Measurements from ENCODE around the gene DDX43. TPM values are rescaled to one million over a fixed set of nuclear protein-coding genes. Genes with fewer than 3 reads are reported as not detected.
"Not testable (repeated sequence)": the region's sequence is repeated elsewhere in the genome, so short reads cannot be mapped to it uniquely, and the experiment has no call there.

Gene DDX43
- total RNA-seq, 4 donors from 2014 or later = 1.3 to 12.0 (median 2.5) TPM

DNA sequence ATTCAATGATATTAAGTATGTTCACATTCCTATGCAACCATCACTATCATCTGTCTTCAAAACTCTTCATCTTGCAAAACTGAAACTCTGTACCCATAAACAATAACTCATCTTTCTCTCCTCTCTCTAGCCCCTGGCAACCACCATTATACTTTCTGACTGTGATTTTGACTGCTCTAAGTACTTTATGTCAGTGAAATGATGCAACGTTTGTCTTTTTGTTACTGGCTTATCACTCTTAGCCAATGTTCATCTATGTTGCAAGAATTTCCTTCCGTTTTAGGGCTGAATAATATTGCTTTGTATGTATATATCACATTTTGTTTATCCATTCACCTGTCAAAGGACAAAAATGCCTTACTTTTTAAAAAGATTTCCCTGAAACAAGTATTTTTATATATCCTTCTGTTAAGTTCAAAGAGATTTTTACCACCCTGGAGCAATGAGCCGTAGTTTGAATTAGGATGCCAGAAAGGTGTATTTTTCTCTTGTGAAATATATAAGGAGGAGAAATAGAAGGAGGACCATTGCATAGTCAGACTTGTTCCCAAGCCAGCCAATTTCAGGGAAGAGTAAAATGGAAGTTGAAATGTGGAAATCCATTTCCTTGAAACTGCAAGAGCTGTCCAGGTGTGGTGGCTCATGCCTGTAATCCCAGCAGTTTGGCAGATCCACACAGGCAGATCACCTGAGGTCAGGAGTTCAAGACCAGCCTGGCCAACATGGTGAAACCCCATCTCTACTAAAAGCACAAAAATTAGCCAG, 61.4 kb downstream of the DDX43 start:
- H3K36me3 ChIP-seq = no peaks in the 10 kb centered on the region
- H3K27ac ChIP-seq = no peak overlapping the region
- DNase-seq (ENCODE audit: low spot score in 2 of 2) = no peak
- H3K9me3 ChIP-seq = no peaks in the 10 kb centered on the region
- H3K4me3 ChIP-seq = no peak overlapping the region
- H3K27me3 ChIP-seq = no peaks in the 10 kb centered on the region
- TF ChIP-seq EP300 (IDR thresholded peaks at IDR 0.05) = no peak
- no peak for TF ChIP-seq POLR2A (IDR thresholded peaks at IDR 0.05)
- TF ChIP-seq, protein P1, sequence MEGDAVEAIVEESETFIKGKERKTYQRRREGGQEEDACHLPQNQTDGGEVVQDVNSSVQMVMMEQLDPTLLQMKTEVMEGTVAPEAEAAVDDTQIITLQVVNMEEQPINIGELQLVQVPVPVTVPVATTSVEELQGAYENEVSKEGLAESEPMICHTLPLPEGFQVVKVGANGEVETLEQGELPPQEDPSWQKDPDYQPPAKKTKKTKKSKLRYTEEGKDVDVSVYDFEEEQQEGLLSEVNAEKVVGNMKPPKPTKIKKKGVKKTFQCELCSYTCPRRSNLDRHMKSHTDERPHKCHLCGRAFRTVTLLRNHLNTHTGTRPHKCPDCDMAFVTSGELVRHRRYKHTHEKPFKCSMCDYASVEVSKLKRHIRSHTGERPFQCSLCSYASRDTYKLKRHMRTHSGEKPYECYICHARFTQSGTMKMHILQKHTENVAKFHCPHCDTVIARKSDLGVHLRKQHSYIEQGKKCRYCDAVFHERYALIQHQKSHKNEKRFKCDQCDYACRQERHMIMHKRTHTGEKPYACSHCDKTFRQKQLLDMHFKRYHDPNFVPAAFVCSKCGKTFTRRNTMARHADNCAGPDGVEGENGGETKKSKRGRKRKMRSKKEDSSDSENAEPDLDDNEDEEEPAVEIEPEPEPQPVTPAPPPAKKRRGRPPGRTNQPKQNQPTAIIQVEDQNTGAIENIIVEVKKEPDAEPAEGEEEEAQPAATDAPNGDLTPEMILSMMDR (IDR thresholded peaks at IDR 0.05) = no peak
- H3K4me1 ChIP-seq = peaks cover 0 to 17% (median 5%) of the 10 kb centered on the region in 4 donors
- 58 to 62% methylated on average over 3 of the region's 3 CpGs for WGBS, 2 donors

DNA sequence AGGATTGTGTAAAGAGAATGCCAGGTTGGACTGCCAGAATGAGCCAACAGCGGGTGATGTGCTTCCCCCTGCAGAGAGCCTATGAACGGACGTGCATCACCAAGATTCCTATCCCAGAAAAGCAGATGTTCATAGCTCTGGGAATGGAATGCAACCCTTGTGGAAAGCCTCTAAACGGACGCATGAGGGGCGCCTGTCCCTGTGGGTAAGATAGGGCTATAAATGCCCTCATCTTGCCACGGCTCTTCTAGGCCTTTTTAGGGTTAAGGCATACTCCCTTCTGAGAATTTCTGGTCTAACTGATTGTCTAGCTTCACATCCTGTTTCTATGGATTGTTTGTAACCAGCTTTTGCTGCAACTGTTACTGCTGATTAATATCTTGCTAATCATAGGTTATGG, 64.8 kb downstream of the DDX43 start:
- H3K4me1 ChIP-seq = peaks cover 0 to 35% (median 11%) of the 10 kb centered on the region in 4 donors
- H3K4me3 ChIP-seq; H3K36me3 ChIP-seq; H3K9me3 ChIP-seq; DNase-seq (ENCODE audit: low spot score in 2 of 2); H3K27me3 ChIP-seq: not testable (repeated sequence)
- 41 to 47% methylated on average over 7 of the region's 7 CpGs for WGBS, 2 donors
- peak overlapping the region in 1 of 4 donors; percentile 13 for H3K27ac ChIP-seq

DNA sequence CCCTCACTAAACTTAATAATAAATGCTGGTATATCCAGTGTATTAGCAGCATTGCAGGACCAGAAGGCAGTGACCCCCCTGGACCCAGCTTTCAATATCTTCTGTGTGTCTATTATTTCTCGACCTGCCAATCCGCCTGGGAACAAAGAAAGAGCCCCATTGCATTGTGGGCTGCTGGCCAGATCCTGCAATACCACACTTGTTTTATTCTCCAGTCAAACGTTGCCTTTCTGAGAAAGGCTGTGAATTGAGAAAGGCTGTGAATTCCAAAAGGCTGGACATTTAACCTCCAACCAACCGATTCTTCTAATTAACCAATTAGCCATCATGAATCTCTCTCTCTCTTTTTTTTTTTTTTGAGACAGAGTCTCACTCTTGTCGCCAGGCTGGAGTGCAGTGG, 65.4 kb downstream of the DDX43 start:
- H3K9me3 ChIP-seq = no peaks in the 10 kb centered on the region
- H3K4me3 ChIP-seq = peak overlapping the region in 1 of 4 donors; percentile 9
- WGBS, 2 donors = 36 to 51% methylated on average over 5 of the region's 5 CpGs
- peaks cover 0 to 8% (median 0%) of the 10 kb centered on the region in 3 donors for H3K36me3 ChIP-seq
- DNase-seq (ENCODE audit: low spot score in 2 of 2) = no peak
- no peaks in the 10 kb centered on the region for H3K27me3 ChIP-seq
- H3K27ac ChIP-seq = peak overlapping the region in 2 of 4 donors; percentile 36 to 94
- TF ChIP-seq EP300 (IDR thresholded peaks at IDR 0.05) = no peak
- TF ChIP-seq, protein P1 (IDR thresholded peaks at IDR 0.05) = no peak
- TF ChIP-seq POLR2A (IDR thresholded peaks at IDR 0.05) = no peak
- peaks cover 0 to 35% (median 11%) of the 10 kb centered on the region in 4 donors for H3K4me1 ChIP-seq

DNA sequence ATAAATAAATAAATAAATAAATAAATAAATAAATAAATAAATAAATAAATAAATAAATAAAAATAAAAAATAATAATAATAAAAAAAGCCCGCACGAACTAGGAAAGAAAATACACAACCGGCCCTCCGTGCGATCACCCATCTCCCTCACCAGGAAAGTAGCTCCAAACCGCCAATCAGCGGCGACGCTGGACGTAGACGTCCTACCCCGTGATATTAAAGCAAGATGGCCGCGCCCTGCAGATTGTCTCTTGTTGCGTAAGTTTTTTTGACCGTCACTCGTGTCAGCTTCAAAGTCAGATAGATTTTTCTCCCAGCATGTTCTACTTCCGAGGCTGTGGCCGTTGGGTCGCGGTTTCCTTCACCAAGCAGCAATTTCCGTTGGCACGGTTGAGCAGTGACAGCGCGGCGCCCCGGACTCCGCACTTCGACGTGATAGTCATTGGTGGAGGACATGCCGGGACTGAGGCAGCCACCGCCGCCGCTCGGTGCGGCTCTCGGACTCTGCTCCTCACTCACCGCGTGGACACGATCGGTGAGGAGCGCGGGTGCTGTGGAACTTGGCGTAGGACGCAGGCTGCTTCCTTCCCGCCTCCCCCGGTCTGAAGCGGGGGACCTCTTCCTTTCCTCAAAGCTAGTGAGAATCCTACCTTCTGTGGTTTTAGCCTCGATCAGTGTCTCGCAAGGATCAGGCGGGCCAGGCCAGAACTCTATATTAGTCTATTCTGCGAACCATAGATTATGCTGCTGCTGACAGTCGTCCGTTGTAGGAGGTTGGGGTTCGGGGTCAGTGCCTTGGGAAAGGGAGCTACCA, 67.1 kb downstream of the DDX43 start, which contains the start of gene MTO1:
MTO1 (plus strand) TSS at position 201 of the 814 bp plus-strand sequence; CDS start at position 319, 118 bp downstream.
- peaks cover 0 to 22% (median 6%) of the 10 kb centered on the region in 3 donors for H3K36me3 ChIP-seq
- WGBS, 2 donors = 0% methylated on average over 53 to 55 of the region's 55 CpGs
- peaks cover 0 to 35% (median 11%) of the 10 kb centered on the region in 4 donors for H3K4me1 ChIP-seq
- H3K27me3 ChIP-seq = no peaks in the 10 kb centered on the region
- peak within 1 kb of the TSS; percentile 93 to 96 (median 94) for H3K27ac ChIP-seq
- DNase-seq (ENCODE audit: low spot score in 2 of 2) = peak; percentile 86 to 89
- no peaks in the 10 kb centered on the region for H3K9me3 ChIP-seq
- TF ChIP-seq POLR2A (IDR thresholded peaks at IDR 0.05) (peak; percentile 46 to 66), EP300 (IDR thresholded peaks at IDR 0.05) (peak in 1 of 2 donors; percentile 95)
- TF ChIP-seq, protein P1 (IDR thresholded peaks at IDR 0.05) = no peak
- peak within 1 kb of the TSS; percentile 64 to 98 (median 74) for H3K4me3 ChIP-seq

Small RNAs within 50 kb of the gene (small RNA-seq; reads per million reads assigned to genes)
- gene RNU6-975P = not detected
- gene RPL39P3 = not detected

Other genes starting within 250 kb of the DDX43 start
- gene KHDC1L, start 169.3 kb upstream of the DDX43 start, total RNA-seq = under 1 TPM in 1 of 4 donors, not detected in 3; 0.84 TPM
- gene KHDC1, start 131.6 kb upstream of the DDX43 start, total RNA-seq = 1 to 10 TPM in 1 of 4 donors, under 1 TPM in 3; 0.42 to 7.4 (median 0.74) TPM
- gene DPPA5, start 40.6 kb upstream of the DDX43 start, total RNA-seq = not detected
- gene KHDC3L, start 32.2 kb upstream of the DDX43 start, total RNA-seq = not detected
- gene OOEP, start 24.9 kb upstream of the DDX43 start, total RNA-seq = not detected
- 1 to 10 TPM; 5.9 to 9.8 (median 7.1) TPM for gene CGAS, start 57.5 kb downstream of the DDX43 start, total RNA-seq
- 10 to 100 TPM; 31.0 to 42.8 (median 37.9) TPM for gene MTO1, start 66.9 kb downstream of the DDX43 start, total RNA-seq
- gene EEF1A1, start 126.2 kb downstream of the DDX43 start, total RNA-seq = 1,000 to 10,000 TPM; 7,087 to 8,344 (median 7,781) TPM

All from tibial nerve (tissue), 4 donors.